ENCODE data around the gene TIMP1.

Gene TIMP1

DNA sequence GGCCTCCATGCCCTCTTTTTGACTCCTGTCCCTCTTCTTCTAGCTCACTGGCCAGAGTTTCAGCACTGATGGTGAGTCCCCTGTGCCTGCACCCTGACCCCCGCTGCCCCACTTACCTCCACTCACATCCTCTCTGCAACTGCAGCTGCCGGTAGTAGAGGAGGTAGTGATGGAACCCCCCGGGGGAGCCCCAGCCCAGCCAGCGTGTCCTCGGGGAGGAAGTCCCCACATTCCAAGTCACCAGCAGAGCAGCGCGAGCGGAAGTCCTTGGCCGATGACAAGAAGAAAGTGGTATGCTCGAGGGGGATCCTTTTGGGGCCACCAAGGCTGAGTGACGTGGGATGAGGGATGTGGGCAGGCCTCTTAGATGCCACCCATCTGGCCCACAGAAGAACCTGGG lies 15.4 kb upstream of the TIMP1 start:
- H3K27ac ChIP-seq (ENCODE audit: low read depth, low read length, poor library complexity, severe bottlenecking): no peak overlapping the region
- no peak overlapping the region for H3K4me3 ChIP-seq (ENCODE audit: low read depth, low read length, poor library complexity, severe bottlenecking)
- H3K9ac ChIP-seq (ENCODE audit: low read length): no peak overlapping the region
- H4K20me1 ChIP-seq (ENCODE audit: insufficient read depth, low read length): no peaks in the 10 kb centered on the region
- H3K4me2 ChIP-seq (ENCODE audit: low read length): no peak overlapping the region
- TF ChIP-seq EZH2 (IDR thresholded peaks at IDR 0.05; ENCODE audit: borderline replicate concordance, low read length): no peak
- TF ChIP-seq, protein P1, sequence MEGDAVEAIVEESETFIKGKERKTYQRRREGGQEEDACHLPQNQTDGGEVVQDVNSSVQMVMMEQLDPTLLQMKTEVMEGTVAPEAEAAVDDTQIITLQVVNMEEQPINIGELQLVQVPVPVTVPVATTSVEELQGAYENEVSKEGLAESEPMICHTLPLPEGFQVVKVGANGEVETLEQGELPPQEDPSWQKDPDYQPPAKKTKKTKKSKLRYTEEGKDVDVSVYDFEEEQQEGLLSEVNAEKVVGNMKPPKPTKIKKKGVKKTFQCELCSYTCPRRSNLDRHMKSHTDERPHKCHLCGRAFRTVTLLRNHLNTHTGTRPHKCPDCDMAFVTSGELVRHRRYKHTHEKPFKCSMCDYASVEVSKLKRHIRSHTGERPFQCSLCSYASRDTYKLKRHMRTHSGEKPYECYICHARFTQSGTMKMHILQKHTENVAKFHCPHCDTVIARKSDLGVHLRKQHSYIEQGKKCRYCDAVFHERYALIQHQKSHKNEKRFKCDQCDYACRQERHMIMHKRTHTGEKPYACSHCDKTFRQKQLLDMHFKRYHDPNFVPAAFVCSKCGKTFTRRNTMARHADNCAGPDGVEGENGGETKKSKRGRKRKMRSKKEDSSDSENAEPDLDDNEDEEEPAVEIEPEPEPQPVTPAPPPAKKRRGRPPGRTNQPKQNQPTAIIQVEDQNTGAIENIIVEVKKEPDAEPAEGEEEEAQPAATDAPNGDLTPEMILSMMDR (IDR thresholded peaks at IDR 0.05; ENCODE audit: low read length): no peak
- H3K79me2 ChIP-seq (ENCODE audit: insufficient read depth, low read length): no peaks in the 10 kb centered on the region
- peaks cover 71% of the 10 kb centered on the region for H3K36me3 ChIP-seq (ENCODE audit: insufficient read depth, low read length)
- no peaks in the 10 kb centered on the region for H3K27me3 ChIP-seq (ENCODE audit: insufficient read depth, low read length)
- no peaks in the 10 kb centered on the region for H3K9me3 ChIP-seq (ENCODE audit: low read length)
- no peaks in the 10 kb centered on the region for H3K9me2 ChIP-seq (ENCODE audit: low read depth, low read length)
- H2AFZ ChIP-seq (ENCODE audit: low read length): no peak overlapping the region
- no peaks in the 10 kb centered on the region for H3F3A ChIP-seq (ENCODE audit: insufficient read depth, low read length)
- H3K4me1 ChIP-seq (ENCODE audit: insufficient read depth, low read length, severe bottlenecking): peaks cover 7% of the 10 kb centered on the region

DNA sequence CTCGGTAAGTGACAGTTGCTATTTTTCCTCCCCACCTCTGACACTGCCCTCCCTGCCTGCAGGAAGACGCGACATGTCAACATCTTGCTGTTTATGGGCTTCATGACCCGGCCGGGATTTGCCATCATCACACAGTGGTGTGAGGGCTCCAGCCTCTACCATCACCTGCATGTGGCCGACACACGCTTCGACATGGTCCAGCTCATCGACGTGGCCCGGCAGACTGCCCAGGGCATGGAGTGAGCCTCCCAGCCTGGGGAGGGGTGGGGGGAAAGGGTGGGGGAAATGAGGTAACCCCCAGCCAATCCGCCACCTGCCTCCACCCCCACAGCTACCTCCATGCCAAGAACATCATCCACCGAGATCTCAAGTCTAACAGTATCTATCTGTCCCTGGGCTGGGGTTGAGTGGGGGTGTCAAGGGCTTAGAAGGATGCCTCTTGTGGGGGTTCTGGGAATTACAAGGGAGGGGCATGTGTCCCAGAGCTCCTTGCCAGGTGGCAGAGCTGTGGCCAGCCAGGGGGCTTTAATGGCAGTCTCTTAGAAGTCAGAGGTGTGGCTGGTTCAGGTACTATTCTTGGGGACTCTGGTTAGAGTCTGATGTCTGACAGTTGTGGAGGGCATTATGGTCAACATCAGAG lies 13.5 kb upstream of the TIMP1 start:
- Histone ChIP-seq H3F3A (ENCODE audit: insufficient read depth, low read length) (no peaks in the 10 kb centered on the region), H3K9me2 (ENCODE audit: low read depth, low read length) (no peaks in the 10 kb centered on the region), H3K36me3 (ENCODE audit: insufficient read depth, low read length) (peaks cover 61% of the 10 kb centered on the region), H3K79me2 (ENCODE audit: insufficient read depth, low read length) (no peaks in the 10 kb centered on the region), H3K9ac (ENCODE audit: low read length) (no peak overlapping the region), H4K20me1 (ENCODE audit: insufficient read depth, low read length) (no peaks in the 10 kb centered on the region), H3K27me3 (ENCODE audit: insufficient read depth, low read length) (no peaks in the 10 kb centered on the region), H3K4me1 (ENCODE audit: insufficient read depth, low read length, severe bottlenecking) (no peaks in the 10 kb centered on the region), H2AFZ (ENCODE audit: low read length) (no peak overlapping the region), H3K4me2 (ENCODE audit: low read length) (no peak overlapping the region), H3K27ac (ENCODE audit: low read depth, low read length, poor library complexity, severe bottlenecking) (no peak overlapping the region), H3K9me3 (ENCODE audit: low read length) (no peaks in the 10 kb centered on the region), H3K4me3 (ENCODE audit: low read depth, low read length, poor library complexity, severe bottlenecking) (no peak overlapping the region)
- TF ChIP-seq EZH2 (IDR thresholded peaks at IDR 0.05; ENCODE audit: borderline replicate concordance, low read length): no peak
- TF ChIP-seq, protein P1 (IDR thresholded peaks at IDR 0.05; ENCODE audit: low read length): peak; percentile 18; the same call in 1 of the 2 replicates

- TF ChIP-seq EZH2 (IDR thresholded peaks at IDR 0.05; ENCODE audit: borderline replicate concordance, low read length): no peak
- TF ChIP-seq, protein P1 (IDR thresholded peaks at IDR 0.05; ENCODE audit: low read length): no peak
- Histone ChIP-seq H3K4me1 (ENCODE audit: insufficient read depth, low read length, severe bottlenecking) (no peaks in the 10 kb centered on the region), H3K27ac (ENCODE audit: low read depth, low read length, poor library complexity, severe bottlenecking) (no peak overlapping the region), H3K9me2 (ENCODE audit: low read depth, low read length) (no peaks in the 10 kb centered on the region), H3K79me2 (ENCODE audit: insufficient read depth, low read length) (no peaks in the 10 kb centered on the region), H3K9ac (ENCODE audit: low read length) (no peak overlapping the region), H3K4me2 (ENCODE audit: low read length) (no peak overlapping the region), H4K20me1 (ENCODE audit: insufficient read depth, low read length) (no peaks in the 10 kb centered on the region), H3K27me3 (ENCODE audit: insufficient read depth, low read length) (no peaks in the 10 kb centered on the region), H3F3A (ENCODE audit: insufficient read depth, low read length) (no peaks in the 10 kb centered on the region), H3K36me3 (ENCODE audit: insufficient read depth, low read length) (peaks cover 45% of the 10 kb centered on the region), H2AFZ (ENCODE audit: low read length) (no peak overlapping the region), H3K9me3 (ENCODE audit: low read length) (no peaks in the 10 kb centered on the region), H3K4me3 (ENCODE audit: low read depth, low read length, poor library complexity, severe bottlenecking) (no peak overlapping the region)
Measured at GRCh38 chrX:47570794-47571193, 11.4 kb upstream of the TIMP1 start.
